Activated B cell treated with CpG ODN at 0.5 μM for 24 hours (primary cell): ENCODE data around the gene SEMA3E. TPM values are rescaled to one million over a fixed set of nuclear protein-coding genes. Genes with fewer than 3 reads are reported as not detected.

ENCODE experiments used
- ATAC-seq: fragments of 200-7000 bp; cut with Tn5 transposase; one replicate; pipeline ENCODE4 v1.10.0; 2021; ENCODE audit warnings: low read depth, mild to moderate bottlenecking, moderate library complexity
- CTCF ChIA-PET: fragments of 350-600 bp; sonication (Branson Sonifier 250); formaldehyde crosslinking; loops from one replicate; lab custom pipeline; 2021; ENCODE audit warnings: antibody characterized with exemption; lab: Charles Lee
- POLR2A ChIA-PET: fragments of 350-600 bp; sonication (Branson Sonifier 250); formaldehyde crosslinking; loops from one replicate; lab custom pipeline; 2021; ENCODE audit warnings: antibody characterized with exemption; lab: Charles Lee
- DNase-seq: peaks from one replicate; pipeline ENCODE4 v3.0.0; 2022
- H3K27ac Mint-ChIP-seq: one replicate; pipeline ENCODE4 v1.8.0; 2020; ENCODE audit warnings: mixed read lengths
- H3K27me3 Mint-ChIP-seq: one replicate; pipeline ENCODE4 v1.8.0; 2021; ENCODE audit warnings: mixed read lengths
- H3K36me3 Mint-ChIP-seq: one replicate; pipeline ENCODE4 v1.8.0; 2021; ENCODE audit warnings: low read depth, mixed read lengths
- H3K4me1 Mint-ChIP-seq: one replicate; pipeline ENCODE4 v1.8.0; 2021; ENCODE audit warnings: mixed read lengths
- H3K4me3 Mint-ChIP-seq: one replicate; pipeline ENCODE4 v1.8.0; 2020; ENCODE audit warnings: mild to moderate bottlenecking, mixed read lengths
- H3K9me3 Mint-ChIP-seq: one replicate; pipeline ENCODE4 v1.8.0; 2020; ENCODE audit warnings: mixed read lengths
- intact Hi-C: fragments of 100-400 bp; cut with micrococcal nuclease; formaldehyde crosslinking; loops from one replicate; pipeline ENCODE4 v1.15.1; 2024
- total RNA-seq: library from RNA; stranded (reverse); gene quantifications from 2 replicates; pipeline ENCODE4 v1.2.3, GENCODE V29; 2022
- TF ChIP-seq, protein P1 (sequence below): fragments of 200-600 bp; IDR thresholded peaks from one replicate; pipeline ENCODE4 v1.8.0; 2022; ENCODE audit warnings: antibody characterized with exemption, mild to moderate bottlenecking

Gene SEMA3E
- total RNA-seq, 1 donor from 2014 or later: not detected

DNA sequence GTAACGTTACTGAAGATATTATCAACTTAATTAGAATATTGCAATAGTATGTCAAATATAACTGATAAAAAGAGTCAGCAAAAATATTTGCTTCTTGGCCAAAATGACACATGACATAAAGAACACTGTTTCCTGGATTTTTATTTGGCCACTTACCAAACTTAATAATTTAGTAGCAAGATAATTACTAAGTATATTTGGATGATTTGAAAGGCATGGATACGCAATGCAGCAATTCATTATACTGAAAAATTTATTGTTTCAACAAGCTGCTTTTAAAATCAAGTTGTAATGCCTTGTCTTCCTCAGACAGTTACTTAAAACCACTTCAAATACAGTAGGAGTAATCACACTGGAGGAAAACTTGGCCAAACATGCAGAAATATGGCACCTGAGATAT, 234.0 kb downstream of the SEMA3E start:
- no peak overlapping the region for H3K4me3 Mint-ChIP-seq
- H3K27ac Mint-ChIP-seq: no peak overlapping the region
- no peaks in the 10 kb centered on the region for H3K9me3 Mint-ChIP-seq
- no peaks in the 10 kb centered on the region for H3K4me1 Mint-ChIP-seq
- DNase-seq (no peak), ATAC-seq (no peak)
- CTCF ChIA-PET: no interaction called here
- H3K36me3 Mint-ChIP-seq: no peaks in the 10 kb centered on the region
- TF ChIP-seq, protein P1, sequence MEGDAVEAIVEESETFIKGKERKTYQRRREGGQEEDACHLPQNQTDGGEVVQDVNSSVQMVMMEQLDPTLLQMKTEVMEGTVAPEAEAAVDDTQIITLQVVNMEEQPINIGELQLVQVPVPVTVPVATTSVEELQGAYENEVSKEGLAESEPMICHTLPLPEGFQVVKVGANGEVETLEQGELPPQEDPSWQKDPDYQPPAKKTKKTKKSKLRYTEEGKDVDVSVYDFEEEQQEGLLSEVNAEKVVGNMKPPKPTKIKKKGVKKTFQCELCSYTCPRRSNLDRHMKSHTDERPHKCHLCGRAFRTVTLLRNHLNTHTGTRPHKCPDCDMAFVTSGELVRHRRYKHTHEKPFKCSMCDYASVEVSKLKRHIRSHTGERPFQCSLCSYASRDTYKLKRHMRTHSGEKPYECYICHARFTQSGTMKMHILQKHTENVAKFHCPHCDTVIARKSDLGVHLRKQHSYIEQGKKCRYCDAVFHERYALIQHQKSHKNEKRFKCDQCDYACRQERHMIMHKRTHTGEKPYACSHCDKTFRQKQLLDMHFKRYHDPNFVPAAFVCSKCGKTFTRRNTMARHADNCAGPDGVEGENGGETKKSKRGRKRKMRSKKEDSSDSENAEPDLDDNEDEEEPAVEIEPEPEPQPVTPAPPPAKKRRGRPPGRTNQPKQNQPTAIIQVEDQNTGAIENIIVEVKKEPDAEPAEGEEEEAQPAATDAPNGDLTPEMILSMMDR: no peak
- intact Hi-C loops: no loop called here
- POLR2A ChIA-PET: no interaction called here
- H3K27me3 Mint-ChIP-seq: no peaks in the 10 kb centered on the region

DNA sequence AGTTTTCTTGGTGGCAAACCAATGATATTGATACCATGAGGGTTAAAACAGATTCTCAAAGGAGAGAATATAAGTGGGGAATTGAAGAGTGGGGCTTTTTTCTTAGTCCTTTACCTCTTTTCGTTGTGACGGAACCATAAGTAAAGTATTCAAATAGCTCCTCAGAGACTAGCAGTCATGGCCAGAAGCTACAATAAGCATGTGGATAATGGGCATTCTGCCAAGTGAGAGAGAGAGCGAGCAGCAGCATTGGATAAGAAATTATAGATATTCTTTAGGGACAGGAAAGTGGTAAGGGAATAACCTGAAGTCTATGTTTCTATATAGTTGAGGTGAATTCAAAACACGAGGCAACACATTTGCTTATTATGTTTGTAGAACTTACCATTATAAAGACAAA, 235.1 kb downstream of the SEMA3E start:
- ChIA-PET CTCF (no interaction called here), POLR2A (no interaction called here)
- Mint-ChIP-seq H3K9me3 (no peaks in the 10 kb centered on the region), H3K4me1 (no peaks in the 10 kb centered on the region), H3K27me3 (no peaks in the 10 kb centered on the region), H3K36me3 (no peaks in the 10 kb centered on the region), H3K27ac (no peak overlapping the region), H3K4me3 (no peak overlapping the region)
- DNase-seq (no peak), ATAC-seq (no peak)
- TF ChIP-seq, protein P1: no peak
- intact Hi-C loops: no loop called here

DNA sequence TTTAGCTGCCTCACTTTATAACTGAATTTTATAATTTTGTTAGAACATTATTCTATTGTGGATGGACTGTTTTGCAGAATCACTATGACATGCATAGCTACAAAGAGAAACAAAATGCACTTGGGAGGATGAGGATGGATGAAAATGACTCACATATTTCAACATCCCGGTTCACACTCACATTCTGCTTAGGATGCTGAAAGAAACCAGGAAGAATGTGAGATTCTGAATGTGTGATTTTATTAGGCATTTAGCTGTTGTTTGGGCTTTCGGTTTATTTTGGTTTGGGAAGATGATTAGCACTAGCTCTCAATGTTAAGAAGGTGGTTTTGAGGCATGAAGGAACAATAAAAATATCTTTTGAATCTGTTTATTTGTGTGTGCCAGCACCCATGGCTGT, 235.5 kb downstream of the SEMA3E start:
- ATAC-seq (no peak), DNase-seq (no peak)
- Mint-ChIP-seq H3K27ac (no peak overlapping the region), H3K36me3 (no peaks in the 10 kb centered on the region), H3K27me3 (no peaks in the 10 kb centered on the region), H3K4me1 (no peaks in the 10 kb centered on the region), H3K9me3 (no peaks in the 10 kb centered on the region), H3K4me3 (no peak overlapping the region)
- TF ChIP-seq, protein P1: no peak
- CTCF ChIA-PET: no interaction called here
- intact Hi-C loops: no loop called here
- POLR2A ChIA-PET: no interaction called here

DNA sequence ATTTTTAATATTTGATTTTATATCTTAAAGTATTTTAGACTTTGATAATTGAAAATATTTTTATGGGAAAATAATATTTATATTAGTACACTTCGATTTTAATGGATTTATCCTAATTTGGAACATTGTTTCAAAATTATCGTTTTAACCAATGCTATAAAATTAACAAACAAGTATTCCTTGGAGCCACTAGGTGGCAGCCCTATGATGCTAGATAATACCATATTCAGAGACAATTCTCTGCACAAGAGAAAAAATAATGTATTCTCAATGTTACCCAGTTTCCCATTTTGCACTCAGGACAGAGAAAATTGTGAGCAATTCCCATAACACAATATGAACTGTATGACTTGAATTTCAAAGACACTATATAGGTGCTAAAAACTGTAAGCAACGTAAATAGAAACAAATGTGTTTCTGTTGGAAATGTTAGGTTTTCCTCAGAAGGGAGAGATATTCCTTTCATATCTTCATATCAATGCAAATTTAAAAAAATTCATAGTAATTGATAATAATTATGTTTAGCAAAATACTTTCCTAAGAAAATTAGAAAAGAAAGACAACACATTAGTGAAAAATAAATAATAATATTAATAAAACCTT, 237.8 kb downstream of the SEMA3E start:
- H3K4me3 Mint-ChIP-seq: no peak overlapping the region
- no peaks in the 10 kb centered on the region for H3K27me3 Mint-ChIP-seq
- H3K9me3 Mint-ChIP-seq: no peaks in the 10 kb centered on the region
- no peak overlapping the region for H3K27ac Mint-ChIP-seq
- ATAC-seq: no peak
- ChIA-PET CTCF (no interaction called here), POLR2A (no interaction called here)
- TF ChIP-seq, protein P1: no peak
- H3K4me1 Mint-ChIP-seq: no peaks in the 10 kb centered on the region
- DNase-seq: no peak
- intact Hi-C loops: loop anchor here (2.0 kb wide), 1 partner anchor 1612 kb away; no protein-coding TSS in a partner anchor
- no peaks in the 10 kb centered on the region for H3K36me3 Mint-ChIP-seq

DNA sequence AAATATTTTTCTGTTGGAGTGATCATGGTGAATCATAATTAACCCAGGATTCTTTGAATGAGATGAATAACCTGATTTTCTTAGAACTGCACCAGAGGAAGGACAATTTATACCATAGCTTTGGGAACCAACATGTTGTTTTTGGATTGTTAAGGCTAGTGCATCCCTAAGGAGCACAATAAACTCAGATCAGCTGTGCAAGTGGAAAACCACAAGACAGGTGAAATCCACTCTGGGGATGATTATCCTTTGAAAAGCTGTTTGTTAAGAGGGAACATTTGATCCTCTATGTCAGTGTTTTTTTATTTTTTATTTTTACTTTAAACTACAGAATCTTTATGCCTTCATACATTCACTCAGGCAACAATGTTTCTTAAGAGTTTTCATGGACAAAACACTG, 254.2 kb downstream of the SEMA3E start:
- ChIA-PET POLR2A (no interaction called here), CTCF (no interaction called here)
- intact Hi-C loops: no loop called here
- H3K27me3 Mint-ChIP-seq: no peaks in the 10 kb centered on the region
- DNase-seq: no peak
- no peak overlapping the region for H3K4me3 Mint-ChIP-seq
- peaks cover 3% of the 10 kb centered on the region for H3K9me3 Mint-ChIP-seq
- H3K4me1 Mint-ChIP-seq: no peaks in the 10 kb centered on the region
- TF ChIP-seq, protein P1: no peak
- no peak overlapping the region for H3K27ac Mint-ChIP-seq
- no peaks in the 10 kb centered on the region for H3K36me3 Mint-ChIP-seq
- ATAC-seq: no peak
